M059J (cell line): ENCODE measurements around the gene RHEB. TPM values are rescaled to one million over a fixed set of nuclear protein-coding genes. Genes with fewer than 3 reads are reported as not detected.
A peak's percentile ranks its signal among the peaks of the same experiment; 100 is the strongest.

Experiments used
- DNase-seq: peaks from one replicate; pipeline ENCODE4 v3.0.0-alpha.2; 2012; ENCODE audit warnings: low read depth
- total RNA-seq: library from RNA; depleted of rRNA; stranded (reverse); fragments of >200 nt; shearing (Covaris generic); gene quantifications from 2 replicates; pipeline ENCODE4 v1.2.3, GENCODE V29; 2014

RHEB gene
- total RNA-seq, 1 experiment from 2014 or later, result 238 TPM

GRCh38 chr7:151529842-151530241, 10.1 kb upstream of the RHEB start:
- DNase-seq, result no peak

- no peak for DNase-seq
These were observed 5.2 kb upstream of the RHEB start for GRCh38 chr7:151524845-151525244.

- DNase-seq, result no peak
These were observed 4.6 kb upstream of the RHEB start for GRCh38 chr7:151524331-151524730.

GRCh38 chr7:151520419-151521261, 945 bp upstream of the RHEB start:
- peak; percentile 60 for DNase-seq

GRCh38 chr7:151518947-151519764, 539 bp downstream of the RHEB start:
- peak; percentile 37 for DNase-seq

- DNase-seq, result peak; percentile 78
These were observed 1.4 kb downstream of the RHEB start for GRCh38 chr7:151518105-151518946.

GRCh38 chr7:151517601-151518104, 2.0 kb downstream of the RHEB start:
- no peak for DNase-seq

GRCh38 chr7:151515276-151515565, 4.5 kb downstream of the RHEB start:
- no peak for DNase-seq

GRCh38 chr7:151514461-151515275, 5.0 kb downstream of the RHEB start:
- DNase-seq, result no peak

GRCh38 chr7:151513133-151513532, 6.6 kb downstream of the RHEB start:
- no peak for DNase-seq

- no peak for DNase-seq
These were observed 7.3 kb downstream of the RHEB start for GRCh38 chr7:151512353-151512752.

GRCh38 chr7:151511946-151512345, 7.7 kb downstream of the RHEB start:
- DNase-seq, result no peak

- DNase-seq, result no peak
These were observed 8.4 kb downstream of the RHEB start for GRCh38 chr7:151511270-151511669.

GRCh38 chr7:151509670-151510333, 9.9 kb downstream of the RHEB start:
- no peak for DNase-seq

- no peak for DNase-seq
These were observed 10.7 kb downstream of the RHEB start for GRCh38 chr7:151508991-151509390.

- DNase-seq, result no peak
These were observed 11.9 kb downstream of the RHEB start for GRCh38 chr7:151507806-151508205.

- DNase-seq, result no peak
These were observed 12.8 kb downstream of the RHEB start for GRCh38 chr7:151506901-151507382.

GRCh38 chr7:151505836-151506468, 13.7 kb downstream of the RHEB start:
- DNase-seq, result no peak

GRCh38 chr7:151505433-151505832, 14.3 kb downstream of the RHEB start:
- no peak for DNase-seq
